GM18511 (cell line): ENCODE data around the gene LAPTM5.

Source experiments
- ATAC-seq: cut with Tn5 transposase; IDR thresholded peaks from one replicate; pipeline ENCODE4 v1.9.1; 2021; ENCODE audit warnings: mild to moderate bottlenecking, moderate library complexity; ENCODE audit not compliant: unreplicated experiment

The LAPTM5 gene

DNA sequence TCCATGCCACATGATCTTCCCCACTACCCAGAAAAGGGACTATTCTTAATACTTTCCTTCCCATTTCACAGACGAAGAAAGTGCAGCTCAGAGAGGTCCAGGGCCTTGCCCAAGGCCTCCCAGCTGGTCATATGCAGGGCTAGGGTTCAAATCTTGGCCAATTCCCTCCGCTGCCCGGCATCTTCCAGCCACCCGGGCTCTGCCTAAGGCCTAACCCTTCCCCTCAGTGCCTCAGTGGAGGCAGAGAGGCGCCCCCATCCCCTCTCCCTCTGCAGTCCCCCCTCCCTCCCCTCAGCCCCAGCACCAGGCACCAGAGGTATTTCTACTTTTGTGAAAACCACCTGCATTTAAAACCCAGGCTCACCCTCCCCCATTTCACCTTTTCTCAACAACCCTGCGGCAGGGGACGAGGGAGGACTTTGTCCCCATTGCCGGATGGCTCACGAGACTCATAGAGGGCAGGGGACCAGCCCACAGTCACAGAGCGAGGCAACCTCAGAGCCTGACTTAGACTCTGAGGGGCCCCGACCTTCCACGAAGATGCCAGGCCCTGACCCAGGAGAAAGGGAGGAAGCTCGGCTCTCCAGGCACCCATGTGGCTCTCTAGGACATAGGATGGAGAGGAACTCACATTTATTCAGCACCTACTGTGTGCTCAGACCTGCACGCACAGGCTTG is 12.3 kb downstream of the LAPTM5 start:
- no peak for ATAC-seq

DNA sequence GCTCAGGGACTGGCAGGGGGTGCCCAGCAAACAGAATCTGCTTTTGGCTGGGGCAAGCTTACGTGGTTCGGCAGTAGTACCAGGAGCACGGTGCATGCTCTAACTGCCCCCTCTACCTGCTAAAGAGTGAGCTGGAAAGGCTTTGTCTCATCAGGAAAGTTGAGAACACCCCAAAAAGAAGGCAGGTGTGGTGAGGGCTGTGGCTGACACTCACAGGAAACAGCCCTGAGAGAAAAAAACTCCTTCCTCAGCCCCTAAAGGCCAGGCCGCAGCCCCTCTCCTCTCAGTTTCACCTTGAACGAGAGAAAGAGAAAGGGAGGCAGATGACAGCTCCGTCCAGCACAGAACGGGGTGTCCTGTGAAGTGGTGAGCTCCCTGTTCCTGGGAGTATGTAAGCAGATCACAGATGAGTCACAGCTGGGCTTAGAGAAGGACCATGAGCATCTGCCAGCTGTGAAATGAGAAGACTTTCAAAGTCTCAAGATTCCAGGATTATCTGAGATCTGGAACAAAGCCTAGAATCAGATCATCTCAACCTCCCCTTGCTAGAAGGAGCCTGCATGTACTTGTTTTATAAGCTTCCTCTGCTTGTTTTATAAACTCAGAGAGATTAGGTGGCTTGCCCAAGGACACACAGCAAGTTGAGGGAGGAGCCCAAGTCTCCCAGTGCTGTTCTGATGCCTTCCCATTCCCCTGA is 13.4 kb downstream of the LAPTM5 start:
- ATAC-seq = peak; percentile 34

DNA sequence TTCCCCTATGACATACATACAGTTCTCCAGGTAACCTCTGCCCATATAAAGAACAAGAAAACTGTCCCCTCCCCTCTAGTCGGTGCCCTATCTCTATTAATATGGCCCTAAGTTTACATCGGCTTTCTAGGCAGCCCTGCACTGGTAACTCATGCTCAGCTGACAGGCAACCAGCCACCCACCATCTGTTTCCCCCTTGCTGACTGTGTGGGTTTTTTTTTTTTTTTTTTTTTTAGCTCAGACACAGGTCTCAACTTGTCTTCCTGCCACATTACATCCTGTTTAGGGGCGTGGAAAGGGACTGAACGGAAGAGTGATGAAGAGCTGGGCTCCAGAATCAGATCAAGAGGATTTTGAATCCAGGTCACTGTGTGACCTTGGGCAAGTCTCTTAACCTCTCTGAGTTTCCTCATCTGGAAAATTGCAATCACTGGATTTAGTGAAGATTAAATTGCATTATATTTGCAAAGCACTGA is 14.0 kb downstream of the LAPTM5 start:
- peak; percentile 38 for ATAC-seq

DNA sequence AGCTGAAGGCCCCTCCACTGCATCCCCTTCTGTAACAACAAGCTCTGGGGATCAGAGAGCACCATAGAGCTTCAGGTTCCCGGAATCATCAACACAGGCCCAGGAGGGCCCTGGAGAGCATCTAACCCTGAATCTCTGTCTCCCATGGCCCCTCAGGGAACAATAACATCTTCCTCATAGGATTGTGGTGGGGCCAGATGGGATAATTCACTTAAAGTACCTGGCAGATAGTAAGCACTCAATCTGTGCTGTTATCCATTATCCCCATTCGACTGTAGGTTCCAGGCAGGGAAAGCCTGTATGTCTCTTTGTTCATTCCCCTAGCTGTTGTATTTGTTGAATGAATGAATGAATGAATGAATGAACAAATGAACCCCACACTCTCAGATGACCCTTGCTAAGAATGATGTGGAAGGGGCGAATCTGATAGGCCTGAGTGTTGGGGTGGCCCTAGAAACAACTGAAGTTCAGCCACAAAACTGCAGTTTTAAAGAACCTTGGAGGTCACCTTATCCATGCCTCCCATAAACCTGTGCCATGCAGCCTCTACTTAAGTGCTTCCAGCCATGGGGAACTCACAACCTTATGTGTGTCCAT is 14.5 kb downstream of the LAPTM5 start:
- ATAC-seq = no peak

DNA sequence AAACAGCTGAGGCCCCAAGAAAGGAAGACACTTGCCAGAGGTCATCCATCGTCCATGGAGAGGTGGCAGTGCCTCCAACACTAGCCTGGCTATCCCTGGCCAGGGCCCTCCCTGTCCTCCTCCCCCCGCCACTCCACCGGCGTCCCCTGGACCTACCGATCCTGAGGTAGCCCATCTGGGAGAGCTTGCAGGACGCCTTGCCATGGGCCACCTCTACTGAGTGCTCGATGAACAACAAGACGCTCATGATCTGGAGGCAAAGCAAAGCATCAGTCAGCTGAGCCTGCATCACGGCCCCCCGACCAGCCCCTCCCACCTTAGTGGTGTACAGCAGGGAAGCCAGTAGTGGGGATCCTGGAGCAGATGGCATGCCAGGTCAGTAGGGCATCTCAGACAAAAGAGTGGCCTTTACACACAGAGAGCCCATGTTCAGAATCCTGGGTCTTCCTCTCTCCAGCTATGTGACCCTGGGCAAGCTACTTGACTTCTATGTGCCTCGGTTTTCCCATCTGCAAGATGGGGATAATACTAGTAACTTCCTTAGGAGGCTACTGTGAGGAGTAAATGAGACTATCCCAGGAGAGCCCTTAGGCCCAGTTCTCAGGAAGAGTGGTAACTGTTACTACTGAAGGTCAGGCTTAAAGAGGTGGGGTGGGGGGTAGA is 15.1 kb downstream of the LAPTM5 start:
- no peak for ATAC-seq

DNA sequence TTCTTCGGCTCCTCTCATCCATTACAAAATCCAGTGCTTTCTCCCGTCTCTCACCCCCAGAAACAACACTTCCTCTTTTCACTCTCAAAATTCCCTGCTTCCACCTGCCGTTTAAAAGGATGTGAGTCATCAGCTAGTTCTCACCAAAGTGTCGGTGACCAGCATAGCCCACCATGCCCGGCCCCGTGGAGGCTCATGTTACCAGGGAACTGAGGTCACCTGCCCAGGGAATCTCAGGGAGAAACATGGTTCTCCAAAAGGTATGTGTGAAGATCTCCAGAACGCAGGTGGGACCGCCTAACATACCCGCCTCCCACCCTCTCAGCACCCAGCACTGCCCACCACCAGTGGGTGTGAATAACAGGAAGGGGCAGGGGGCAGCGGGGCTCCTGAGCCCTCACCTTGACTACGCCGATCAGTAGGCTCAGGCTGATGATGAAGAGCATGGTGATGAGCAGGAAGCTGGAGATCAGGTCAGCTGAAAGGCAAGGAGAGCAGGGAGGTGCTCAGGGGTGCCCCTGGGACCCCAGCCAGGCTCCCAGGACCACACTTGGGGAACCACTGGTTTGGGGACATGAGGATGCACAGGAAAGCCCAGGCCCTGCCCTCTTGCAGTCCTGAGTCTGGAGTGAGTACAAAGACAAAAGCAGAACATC is 16.2 kb downstream of the LAPTM5 start:
- ATAC-seq = no peak

DNA sequence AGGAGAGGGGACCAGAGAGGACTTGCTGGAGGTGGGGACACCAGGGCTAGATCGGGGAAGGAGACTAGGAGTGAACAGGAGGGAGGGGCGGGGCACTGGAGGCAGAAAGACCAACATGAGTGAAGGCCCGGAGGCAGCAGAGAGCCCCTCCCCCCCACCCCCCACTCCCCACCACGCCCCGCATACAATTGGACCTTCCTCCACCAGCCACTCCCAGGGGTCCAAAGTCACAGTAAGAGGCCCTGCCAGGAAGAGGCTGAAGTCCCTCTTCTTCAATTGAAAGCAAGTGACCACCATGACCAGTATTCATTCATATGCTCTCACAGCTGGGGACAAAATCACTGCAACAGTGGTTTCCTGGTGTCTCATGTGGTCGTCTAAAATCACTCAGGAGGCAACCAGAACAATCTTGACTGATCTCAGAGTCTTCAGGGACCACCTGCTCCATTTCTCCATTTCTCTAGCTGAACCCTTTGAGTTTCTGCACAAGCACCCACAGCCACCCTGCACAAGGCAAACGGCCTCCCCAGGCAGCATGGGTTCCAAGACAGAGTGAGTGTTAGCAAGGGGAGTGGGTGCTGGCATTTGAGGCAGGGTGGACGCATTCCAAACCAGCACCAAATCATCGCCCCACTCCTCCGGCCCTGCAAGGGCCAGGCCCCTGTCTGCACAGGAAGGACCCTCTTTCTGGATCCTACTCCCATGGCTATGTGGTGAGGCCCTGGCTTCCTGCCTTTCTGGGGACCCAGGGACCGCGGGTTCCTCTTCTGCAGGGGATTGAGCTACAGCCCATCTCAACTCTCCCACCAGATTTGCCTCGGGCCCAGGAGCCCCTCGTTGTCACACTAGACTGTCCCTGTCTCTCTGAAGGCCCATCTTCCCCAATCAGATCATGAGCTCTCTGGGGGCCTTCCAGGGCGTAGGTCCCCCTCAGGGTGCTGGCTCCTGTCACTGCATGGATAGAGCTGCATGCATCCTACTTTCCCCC is 17.0 kb downstream of the LAPTM5 start:
- ATAC-seq = no peak

DNA sequence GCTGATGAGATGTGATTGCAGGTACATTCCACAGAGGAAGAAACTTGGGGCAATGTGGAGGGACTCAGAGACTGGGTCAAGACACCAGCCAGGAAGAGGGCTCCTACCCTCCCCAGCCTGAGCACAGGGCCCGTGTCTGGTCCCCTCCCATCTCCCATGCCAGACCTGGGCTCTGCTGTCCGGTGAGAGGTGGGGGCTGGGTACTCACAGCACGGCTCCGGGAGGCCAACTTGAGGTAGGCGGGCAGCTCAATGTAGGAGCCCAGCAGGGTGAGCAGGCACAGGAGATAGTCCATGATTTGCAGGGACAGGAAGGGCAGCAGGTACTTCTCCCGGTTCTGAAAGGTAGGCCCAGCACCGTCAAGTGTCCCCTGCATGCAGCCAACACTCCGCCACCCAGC is 18.0 kb downstream of the LAPTM5 start:
- no peak for ATAC-seq

DNA sequence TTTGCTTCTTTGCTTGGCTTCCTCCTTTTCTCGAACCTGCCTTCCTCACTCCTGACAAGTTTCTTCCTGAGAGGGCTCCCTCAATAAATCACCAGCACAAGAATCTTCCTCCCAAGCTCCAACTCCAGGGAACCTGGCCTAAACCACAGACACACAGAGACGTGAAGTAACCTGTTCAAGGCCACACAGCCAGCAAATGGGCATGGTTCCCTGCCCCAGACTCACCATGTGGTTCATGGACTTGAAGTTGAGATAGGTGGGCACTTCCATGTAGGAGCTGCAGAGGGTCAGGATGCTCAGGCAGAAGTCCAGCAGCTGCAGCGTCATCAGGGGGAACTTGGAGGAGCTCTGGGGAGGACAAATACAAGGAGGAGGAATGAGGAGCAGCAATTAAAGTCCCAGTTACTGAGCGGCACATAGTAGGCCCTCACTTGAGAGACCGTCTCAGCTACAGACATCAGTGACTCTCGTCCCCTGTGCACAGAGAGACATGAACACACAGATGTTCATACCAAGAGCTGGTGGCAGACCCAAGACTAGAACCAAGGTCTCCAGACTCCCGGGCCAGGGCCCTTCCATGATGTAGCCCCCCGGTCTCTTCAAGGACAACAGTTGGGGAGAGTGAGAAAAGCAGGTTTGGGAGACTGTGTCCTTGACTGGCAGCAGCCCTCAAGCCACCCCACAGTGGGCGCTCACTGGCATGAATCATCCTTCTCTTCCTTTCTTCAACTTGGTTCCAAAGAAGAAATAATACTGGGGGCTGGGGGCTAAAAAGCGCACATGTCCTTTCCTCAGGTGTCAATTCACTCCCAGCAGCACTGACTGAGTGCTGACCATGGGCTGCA is 18.6 kb downstream of the LAPTM5 start:
- ATAC-seq = no peak

DNA sequence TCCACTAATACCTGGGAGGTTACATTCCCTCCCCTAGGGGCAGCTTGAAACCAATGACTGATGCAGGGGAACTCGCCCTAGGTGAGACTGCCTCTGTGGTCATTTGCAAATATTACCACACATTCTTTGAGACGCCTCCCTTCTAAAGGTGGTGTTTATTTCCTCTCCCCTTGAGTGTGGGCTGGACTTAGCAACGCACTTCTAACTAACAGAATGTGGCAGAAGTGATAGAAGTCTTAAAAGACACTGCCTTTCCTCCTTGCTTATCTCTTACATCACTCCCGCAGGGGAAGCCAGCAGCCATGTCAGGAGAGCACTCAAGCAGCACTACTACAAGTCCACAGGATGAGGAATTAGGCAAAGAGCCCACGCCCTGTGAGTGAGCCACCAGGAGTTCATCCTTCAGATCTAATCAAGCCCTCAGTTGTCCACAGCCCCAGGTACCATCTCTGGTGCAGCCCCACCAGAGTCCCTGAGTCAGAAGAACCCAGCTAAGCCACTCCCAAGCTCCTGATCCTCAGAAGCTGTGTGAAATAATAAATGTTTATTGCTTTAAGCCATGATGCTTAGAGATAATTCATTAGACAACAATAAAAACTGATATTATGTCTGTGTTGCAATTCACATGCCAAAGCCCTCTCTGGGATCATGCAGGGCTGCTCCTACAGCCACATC is 19.4 kb downstream of the LAPTM5 start:
- no peak for ATAC-seq

DNA sequence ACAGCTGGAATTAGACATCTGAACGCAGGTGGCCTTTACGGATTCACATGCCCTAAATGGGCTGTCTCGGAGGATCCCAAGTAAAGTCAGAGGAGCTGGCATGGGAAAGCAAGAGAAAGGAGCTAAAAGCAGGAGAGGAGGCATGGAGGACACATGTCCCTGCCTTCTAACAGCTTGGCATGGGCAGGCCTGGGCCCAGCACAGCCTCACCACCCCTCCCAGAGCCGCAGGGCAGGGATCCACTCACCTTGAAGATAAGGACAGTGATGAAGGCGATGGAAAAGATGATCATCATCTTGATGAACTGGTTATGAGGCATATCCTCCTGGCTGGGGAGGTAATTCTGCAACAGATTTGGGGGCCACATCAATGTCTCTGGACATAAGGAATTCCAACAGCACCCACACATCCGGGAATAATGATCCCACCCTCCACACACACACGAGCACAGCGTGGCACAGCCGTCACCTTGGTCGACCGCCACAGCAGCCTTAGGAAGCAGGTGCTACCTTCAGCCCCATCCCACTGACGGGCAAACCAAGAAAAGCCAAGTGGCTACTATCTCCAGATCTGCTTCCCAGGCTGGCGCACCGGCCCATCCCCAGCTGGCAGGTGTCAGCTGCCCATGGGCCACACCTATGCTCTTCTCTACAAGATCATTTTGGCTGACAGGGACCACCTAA is 20.1 kb downstream of the LAPTM5 start:
- ATAC-seq = no peak

DNA sequence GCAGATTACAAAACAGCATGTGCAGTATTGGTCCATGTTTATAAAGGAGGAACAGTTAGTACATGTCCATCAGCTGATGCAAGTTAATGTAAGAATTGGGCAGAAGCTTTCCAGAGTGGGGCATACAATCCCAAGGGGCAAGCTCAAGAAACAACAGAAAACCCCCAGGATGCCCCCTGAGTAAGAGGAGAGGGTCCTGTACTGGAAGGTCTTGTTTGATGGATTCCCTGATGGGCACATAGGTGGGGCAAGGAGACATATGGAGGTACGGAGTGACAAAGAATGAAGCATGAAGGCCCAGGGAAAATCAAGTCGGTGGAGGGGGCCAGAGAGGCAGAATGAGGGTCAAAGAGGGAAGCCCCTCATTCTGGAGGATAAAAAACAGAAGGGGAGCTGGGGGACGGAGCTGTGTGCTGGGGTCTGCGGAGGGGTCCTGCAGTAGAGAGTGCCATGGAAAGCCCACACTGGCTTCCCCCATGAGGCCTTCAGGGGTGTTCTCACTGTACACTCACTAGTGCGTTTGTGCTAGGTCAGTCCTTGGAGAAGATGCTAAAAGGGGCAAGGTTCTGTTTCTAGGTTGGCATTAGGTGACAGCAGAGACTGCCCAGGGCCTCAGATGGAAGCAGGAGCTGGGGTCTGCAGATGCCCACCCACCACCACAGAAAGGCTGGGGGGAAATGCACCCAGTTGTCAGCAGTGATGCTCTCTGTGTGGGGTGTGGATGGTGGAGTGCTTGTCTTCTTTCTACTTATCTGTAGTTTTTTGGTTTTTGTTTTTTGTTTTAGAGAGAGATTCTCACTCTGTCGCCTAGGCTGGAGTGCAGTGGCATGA is 21.7 kb downstream of the LAPTM5 start:
- ATAC-seq = no peak

DNA sequence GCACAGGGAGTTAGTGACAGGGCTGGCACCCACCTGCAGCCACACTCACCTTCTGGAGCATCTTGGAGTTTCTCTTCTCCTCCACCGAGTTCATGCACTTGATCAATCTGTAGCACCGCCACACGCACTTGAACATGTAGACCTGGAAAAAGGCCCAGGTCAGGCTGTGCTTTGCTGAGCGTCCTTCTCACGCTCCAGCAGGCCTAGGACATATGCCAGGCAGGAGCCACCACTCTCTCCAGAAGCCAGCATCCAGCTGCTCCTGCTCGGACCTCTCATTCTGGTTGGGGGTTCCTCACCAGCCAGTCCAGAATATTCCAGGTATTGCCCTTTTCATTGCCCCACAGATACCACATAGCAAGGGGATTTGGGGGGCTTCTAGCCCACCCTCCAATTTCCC is 22.4 kb downstream of the LAPTM5 start:
- no peak for ATAC-seq

DNA sequence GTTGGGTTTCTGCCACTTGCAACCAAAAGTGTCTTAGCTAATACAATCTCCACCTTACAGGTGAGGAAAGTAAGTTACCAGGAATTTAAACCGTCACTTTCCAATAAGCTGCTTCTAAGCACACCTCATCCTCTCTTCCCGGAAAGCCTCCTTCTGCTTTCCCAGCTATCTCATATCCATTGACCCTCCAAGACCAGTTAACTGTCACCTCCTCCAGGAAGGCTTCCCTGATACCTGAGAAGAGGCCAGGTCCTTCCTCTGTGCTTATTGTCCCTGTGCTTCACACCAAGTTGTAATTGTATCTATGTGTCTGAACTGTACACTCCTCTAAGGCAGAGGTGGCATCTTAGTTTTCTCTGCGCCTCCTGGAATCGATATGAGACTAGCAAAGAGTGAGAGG is 23.0 kb downstream of the LAPTM5 start:
- ATAC-seq = no peak

DNA sequence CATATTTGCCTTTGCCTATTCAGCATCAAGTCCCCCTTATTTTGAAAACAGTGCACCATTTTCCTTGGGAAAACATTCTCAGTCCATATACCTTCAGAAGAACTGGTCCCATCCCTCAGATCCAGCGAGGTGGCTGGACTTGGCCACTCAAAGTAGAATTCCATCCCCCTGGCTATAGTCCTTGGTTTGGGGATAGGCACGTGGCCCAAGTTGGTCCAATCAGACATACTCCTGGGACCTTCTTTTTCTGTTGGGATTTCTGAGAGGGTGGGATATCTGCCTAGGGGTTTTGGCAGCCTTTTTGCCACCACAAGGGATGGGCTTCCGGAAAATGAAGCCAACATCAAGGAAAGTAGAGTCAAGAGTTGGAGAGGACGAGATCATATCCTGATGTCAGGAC is 23.5 kb downstream of the LAPTM5 start:
- no peak for ATAC-seq

DNA sequence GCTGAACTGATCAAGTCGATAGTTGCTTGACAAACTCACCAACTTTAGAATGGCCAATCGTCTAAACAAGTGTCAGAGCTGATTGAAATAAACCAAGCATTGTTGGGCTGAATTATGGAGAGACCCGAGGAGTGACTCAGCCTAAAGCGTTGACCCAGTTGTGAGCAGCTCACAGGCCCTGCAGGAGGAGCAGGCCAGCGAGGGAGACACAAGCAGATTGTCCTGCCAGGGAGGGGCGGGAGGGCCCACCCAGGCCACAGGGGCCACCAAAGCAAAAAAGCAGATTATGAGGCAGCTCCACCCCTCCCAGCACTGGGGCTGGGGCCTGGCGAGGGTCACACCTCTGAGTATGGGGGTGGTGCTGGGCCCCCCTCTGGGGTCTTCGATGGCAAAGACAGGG is 24.1 kb downstream of the LAPTM5 start:
- no peak for ATAC-seq
